ENCODE data around the gene GRK5. TPM values are rescaled to one million over a fixed set of nuclear protein-coding genes. Genes with fewer than 3 reads are reported as not detected.
A peak's percentile ranks its signal among the peaks of the same experiment; 100 is the strongest.

GRK5 gene
- total RNA-seq, 4 donors from 2014 or later = 43.5 to 61.7 (median 48.9) TPM

GRCh38 chr10:119248681-119249080 lies 41.3 kb downstream of the GRK5 start:
- WGBS, 2 donors = 94 to 97% methylated on average over 4 of the region's 4 CpGs
- Histone ChIP-seq H3K9me3 (no peaks in the 10 kb centered on the region), H3K27ac (peak overlapping the region in 2 of 4 donors; percentile 29 to 83), H3K4me3 (no peak overlapping the region), H3K4me1 (peaks cover 0 to 68% (median 41%) of the 10 kb centered on the region in 4 donors), H3K27me3 (no peaks in the 10 kb centered on the region), H3K36me3 (no peaks in the 10 kb centered on the region)
- TF ChIP-seq EP300 (IDR thresholded peaks at IDR 0.05) (no peak), POLR2A (IDR thresholded peaks at IDR 0.05) (no peak), CTCF (IDR thresholded peaks at IDR 0.05) (no peak)
- DNase-seq (ENCODE audit: low spot score in 2 of 2) = no peak

- peak overlapping the region; percentile 32 to 93 (median 80) for H3K27ac ChIP-seq
- 20 to 21% methylated on average over 10 of the region's 10 CpGs for WGBS, 2 donors
- no peaks in the 10 kb centered on the region for H3K27me3 ChIP-seq
- H3K4me1 ChIP-seq = peaks cover 0 to 85% (median 61%) of the 10 kb centered on the region in 4 donors
- no peaks in the 10 kb centered on the region for H3K36me3 ChIP-seq
- DNase-seq (ENCODE audit: low spot score in 2 of 2) = no peak
- TF ChIP-seq EP300 (IDR thresholded peaks at IDR 0.05) = peak in 1 of 2 donors; percentile 21
- no peak for TF ChIP-seq CTCF (IDR thresholded peaks at IDR 0.05)
- no peak overlapping the region for H3K4me3 ChIP-seq
- no peaks in the 10 kb centered on the region for H3K9me3 ChIP-seq
Observed at GRCh38 chr10:119250641-119251314, 43.4 kb downstream of the GRK5 start.

DNA sequence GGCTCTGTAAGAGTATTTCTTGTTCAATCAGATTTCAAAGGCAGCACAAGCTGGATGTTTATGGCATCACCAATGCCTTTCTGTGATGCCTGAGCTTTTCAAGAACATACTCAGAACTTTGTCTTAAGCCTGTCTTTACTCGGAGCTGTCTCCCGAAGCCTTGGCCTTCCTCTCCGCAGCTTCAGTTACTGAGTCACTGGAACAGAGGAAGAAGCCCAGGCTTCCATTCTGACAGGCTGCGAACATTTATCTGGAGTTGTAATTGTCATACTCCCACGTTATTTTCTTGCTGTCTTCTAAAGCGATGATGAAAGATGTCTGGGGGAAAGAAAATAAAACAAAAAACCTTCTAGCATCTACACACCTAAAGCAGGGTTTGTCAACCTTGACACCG lies 43.9 kb downstream of the GRK5 start:
- DNase-seq (ENCODE audit: low spot score in 2 of 2) = no peak
- TF ChIP-seq CTCF (IDR thresholded peaks at IDR 0.05) = no peak
- no peak for TF ChIP-seq POLR2A (IDR thresholded peaks at IDR 0.05)
- no peak for TF ChIP-seq EP300 (IDR thresholded peaks at IDR 0.05)
- H3K4me3 ChIP-seq = no peak overlapping the region
- WGBS, 2 donors = 42 to 47% methylated on average over 7 of the region's 7 CpGs
- H3K27ac ChIP-seq = peak overlapping the region; percentile 75 to 93 (median 84)
- peaks cover 0 to 87% (median 60%) of the 10 kb centered on the region in 4 donors for H3K4me1 ChIP-seq
- H3K27me3 ChIP-seq = no peaks in the 10 kb centered on the region
- H3K36me3 ChIP-seq = no peaks in the 10 kb centered on the region
- no peaks in the 10 kb centered on the region for H3K9me3 ChIP-seq

DNA sequence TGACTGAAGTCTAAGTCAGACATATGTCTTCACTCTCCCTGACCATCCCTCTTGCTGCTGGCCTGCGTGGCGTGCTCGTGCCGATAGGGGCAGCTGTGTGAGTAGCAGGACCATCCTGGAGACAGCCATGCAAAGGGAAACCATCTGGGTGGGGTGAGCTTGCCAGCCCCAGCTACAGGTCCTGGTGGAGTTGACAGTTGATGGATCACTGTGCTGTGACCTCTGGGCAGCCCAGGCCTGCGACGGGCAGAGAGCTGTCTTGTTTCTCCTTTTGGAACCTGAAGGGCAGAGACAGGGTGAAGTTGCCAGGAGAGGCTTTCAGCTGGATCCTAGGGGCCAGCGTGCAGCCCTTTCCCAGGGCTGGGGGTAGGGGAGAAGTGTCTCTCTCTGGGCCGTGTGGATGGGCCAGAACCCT lies 44.7 kb downstream of the GRK5 start:
- peaks cover 0 to 79% (median 58%) of the 10 kb centered on the region in 4 donors for H3K4me1 ChIP-seq
- H3K27me3 ChIP-seq = no peaks in the 10 kb centered on the region
- H3K27ac ChIP-seq = peak overlapping the region; percentile 75 to 93 (median 84)
- no peaks in the 10 kb centered on the region for H3K9me3 ChIP-seq
- TF ChIP-seq CTCF (IDR thresholded peaks at IDR 0.05) (peak in 1 of 5 experiments; percentile 22), EP300 (IDR thresholded peaks at IDR 0.05) (no peak)
- WGBS, 2 donors = 73 to 83% methylated on average over 8 of the region's 8 CpGs
- H3K4me3 ChIP-seq = no peak overlapping the region
- DNase-seq (ENCODE audit: low spot score in 2 of 2) = no peak
- H3K36me3 ChIP-seq = no peaks in the 10 kb centered on the region

DNA sequence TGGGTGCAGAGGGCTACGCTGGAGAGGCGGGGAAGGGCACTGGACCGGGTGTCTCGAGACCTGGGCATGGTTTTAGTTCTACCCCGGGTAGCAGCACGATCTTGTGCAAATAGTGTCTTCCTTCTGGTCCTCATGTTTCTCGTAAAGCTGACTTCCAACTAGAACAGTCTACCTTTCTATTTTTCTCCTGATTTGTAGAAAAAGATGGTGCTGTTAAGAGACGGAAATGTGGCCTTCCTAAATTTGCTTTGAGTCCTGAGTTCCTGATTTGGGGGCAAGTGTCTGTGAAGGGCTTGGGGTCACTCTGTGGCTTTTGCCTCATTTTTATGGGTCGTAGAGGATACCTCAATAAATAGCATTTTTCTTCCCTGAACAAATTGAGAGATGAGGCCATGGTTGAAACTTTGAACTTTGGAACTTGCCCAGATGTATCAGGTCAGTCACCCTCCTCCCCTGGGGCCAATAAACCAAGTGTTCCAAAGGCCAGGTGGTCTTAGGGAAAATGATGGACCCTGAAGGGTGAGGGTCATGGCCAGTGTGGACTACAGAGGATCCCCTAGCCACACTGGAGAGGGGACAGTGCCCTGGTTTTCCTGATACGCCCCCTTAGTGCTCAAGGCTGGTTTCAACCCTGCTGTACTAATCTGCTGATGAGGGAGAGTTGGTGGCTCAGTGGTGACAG lies 45.2 kb downstream of the GRK5 start:
- no peak for DNase-seq (ENCODE audit: low spot score in 2 of 2)
- Histone ChIP-seq H3K4me1 (peaks cover 0 to 77% (median 59%) of the 10 kb centered on the region in 4 donors), H3K9me3 (no peaks in the 10 kb centered on the region), H3K4me3 (no peak overlapping the region), H3K27me3 (no peaks in the 10 kb centered on the region), H3K27ac (peak overlapping the region; percentile 75 to 93 (median 84)), H3K36me3 (no peaks in the 10 kb centered on the region)
- TF ChIP-seq EP300 (IDR thresholded peaks at IDR 0.05) (no peak), CTCF (IDR thresholded peaks at IDR 0.05) (no peak), POLR2A (IDR thresholded peaks at IDR 0.05) (no peak)
- WGBS, 2 donors = 87 to 89% methylated on average over 10 of the region's 10 CpGs

Data from tibial nerve (tissue), 4 donors.